ENCODE measurements around the gene PRRT1. TPM values are rescaled to one million over a fixed set of nuclear protein-coding genes. Genes with fewer than 3 reads are reported as not detected.

PRRT1 gene
- total RNA-seq, 1 experiment from 2014 or later: 1.9 TPM

- Histone ChIP-seq H2BK20ac (ENCODE audit: low read depth, low read length, poor library complexity, severe bottlenecking) (no peak overlapping the region), H2BK120ac (ENCODE audit: low read depth, low read length, poor library complexity, severe bottlenecking) (no peak overlapping the region), H4K20me1 (ENCODE audit: control insufficient read depth, insufficient read depth, insufficient read length) (no peaks in the 10 kb centered on the region), H4K8ac (replicated peaks; ENCODE audit: insufficient read length, low read depth, low read length) (no peak overlapping the region), H3K4me1 (ENCODE audit: insufficient read depth, low read length) (no peaks in the 10 kb centered on the region; the same call in 1 of the 2 replicates), H3K56ac (ENCODE audit: insufficient read length, low read depth, low read length) (no peak overlapping the region), H2AFZ (ENCODE audit: low read length) (no peak overlapping the region), H2AK5ac (ENCODE audit: insufficient read length, low read length) (no peak overlapping the region), H3K4ac (ENCODE audit: low read depth, low read length) (no peak overlapping the region), H3K9ac (ENCODE audit: extremely low read depth, insufficient read length, low read length) (no peak overlapping the region), H3K23me2 (ENCODE audit: insufficient read length, low read depth, low read length, poor library complexity, severe bottlenecking) (peaks cover 4% of the 10 kb centered on the region), H4K91ac (ENCODE audit: insufficient read length, low read depth, low read length) (no peak overlapping the region), H2BK12ac (ENCODE audit: insufficient read length, low read depth, low read length) (no peak overlapping the region), H4K5ac (ENCODE audit: insufficient read length, low read depth, low read length) (no peak overlapping the region), H2BK15ac (ENCODE audit: low read depth, low read length) (no peak overlapping the region), H3K27me3 (ENCODE audit: insufficient read depth, low read length) (no peaks in the 10 kb centered on the region), H3K9me3 (ENCODE audit: control insufficient read depth, low read depth, low read length) (no peaks in the 10 kb centered on the region), H2BK5ac (ENCODE audit: insufficient read length, low read length) (no peak overlapping the region), H3K14ac (ENCODE audit: insufficient read depth, low read length) (no peak overlapping the region), H3K4me2 (ENCODE audit: insufficient read depth, insufficient read length, low read length) (no peak overlapping the region), H3K27ac (ENCODE audit: insufficient read length, low read depth, low read length) (no peak overlapping the region), H3K23ac (ENCODE audit: insufficient read length, low read depth, low read length) (no peak overlapping the region), H3K79me1 (ENCODE audit: insufficient read depth, low read depth, low read length, poor library complexity, severe bottlenecking) (no peaks in the 10 kb centered on the region), H3T11ph (ENCODE audit: low read length) (no peak overlapping the region), H3K18ac (ENCODE audit: insufficient read length, low read depth, low read length) (no peak overlapping the region), H3K79me2 (ENCODE audit: insufficient read depth, low read length) (no peaks in the 10 kb centered on the region)
- H3K4me3 Mint-ChIP-seq: no peak overlapping the region
- H3K36me3 Mint-ChIP-seq (ENCODE audit: insufficient read depth in 1 of 3, low read depth in 3 of 3): no peaks in the 10 kb centered on the region
- no peaks in the 10 kb centered on the region for H3K9me3 Mint-ChIP-seq
- DNase-seq: no peak
- peaks cover 3% of the 10 kb centered on the region for H3K27me3 Mint-ChIP-seq (ENCODE audit: low read depth)
- H3K4me1 Mint-ChIP-seq: peaks cover 6 to 11% of the 10 kb centered on the region in 2 experiments
- no peak overlapping the region for H3K27ac Mint-ChIP-seq
- no peak for TF ChIP-seq CTCF (conservative IDR thresholded peaks at IDR 0.05)
- WGBS (ENCODE audit: extremely low coverage, insufficient read length, low lambda C conversion rate): no CpG with 5 or more reads among the region's 13 CpGs
Measured at GRCh38 chr6:32200711-32201475, 49.2 kb upstream of the PRRT1 start.

Measured in H9 (cell line).